Gastrocnemius medialis (tissue), 4 donors: Measurements from ENCODE around the gene MTX2.

ENCODE experiments used
- POLR2A ChIP-seq, 2 donors: fragments of 450-650 bp; IDR thresholded peaks; one replicate each; pipeline ENCODE4 v1.6.1; 2017; ENCODE audit warnings: antibody characterized with exemption in 2 of 2, mild to moderate bottlenecking in 2 of 2, moderate library complexity in 2 of 2
- TF ChIP-seq, protein P1 (sequence below), 5 experiments: fragments of 450-650 bp in 3 of 5; fragments of 200-600 bp in 2 of 5; sonication (generic) in 2 of 5; IDR thresholded peaks in 4 of 5; conservative IDR thresholded peaks in 1 of 5; 1 replicate in 4 of 5; 2 replicates in 1 of 5; pipeline ENCODE4 v1.5.1; 2016 to 2019; ENCODE audit warnings: antibody characterized with exemption in 5 of 5, mild to moderate bottlenecking in 3 of 5, moderate library complexity in 3 of 5

DNA sequence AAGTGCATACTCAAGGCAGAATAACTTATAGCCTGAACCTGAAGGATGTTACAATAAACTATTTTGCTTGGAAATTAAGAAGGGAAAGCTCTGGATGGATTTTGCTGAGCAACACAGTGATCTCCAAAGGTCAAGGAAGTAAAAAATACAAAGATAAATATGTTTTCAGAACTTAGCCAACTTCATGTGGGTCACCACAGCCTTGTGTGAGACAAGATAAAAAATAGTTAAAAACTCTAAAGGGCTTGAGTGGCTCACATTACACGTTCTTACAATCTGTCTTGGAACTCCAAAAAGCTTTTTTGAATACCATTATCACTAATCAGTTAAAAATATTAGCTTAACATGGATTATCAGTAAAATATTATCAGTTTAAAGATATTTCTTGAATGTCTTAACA lies 28.9 kb upstream of the MTX2 start:
- TF ChIP-seq, protein P1, sequence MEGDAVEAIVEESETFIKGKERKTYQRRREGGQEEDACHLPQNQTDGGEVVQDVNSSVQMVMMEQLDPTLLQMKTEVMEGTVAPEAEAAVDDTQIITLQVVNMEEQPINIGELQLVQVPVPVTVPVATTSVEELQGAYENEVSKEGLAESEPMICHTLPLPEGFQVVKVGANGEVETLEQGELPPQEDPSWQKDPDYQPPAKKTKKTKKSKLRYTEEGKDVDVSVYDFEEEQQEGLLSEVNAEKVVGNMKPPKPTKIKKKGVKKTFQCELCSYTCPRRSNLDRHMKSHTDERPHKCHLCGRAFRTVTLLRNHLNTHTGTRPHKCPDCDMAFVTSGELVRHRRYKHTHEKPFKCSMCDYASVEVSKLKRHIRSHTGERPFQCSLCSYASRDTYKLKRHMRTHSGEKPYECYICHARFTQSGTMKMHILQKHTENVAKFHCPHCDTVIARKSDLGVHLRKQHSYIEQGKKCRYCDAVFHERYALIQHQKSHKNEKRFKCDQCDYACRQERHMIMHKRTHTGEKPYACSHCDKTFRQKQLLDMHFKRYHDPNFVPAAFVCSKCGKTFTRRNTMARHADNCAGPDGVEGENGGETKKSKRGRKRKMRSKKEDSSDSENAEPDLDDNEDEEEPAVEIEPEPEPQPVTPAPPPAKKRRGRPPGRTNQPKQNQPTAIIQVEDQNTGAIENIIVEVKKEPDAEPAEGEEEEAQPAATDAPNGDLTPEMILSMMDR (IDR thresholded peaks at IDR 0.05 in 4 of 5, conservative IDR thresholded peaks at IDR 0.05 in 1 of 5) = no peak
- TF ChIP-seq POLR2A (IDR thresholded peaks at IDR 0.05) = no peak
